KMS-11 (cell line): ENCODE measurements around the gene CNTNAP5.

ENCODE experiments used
- H2AFZ ChIP-seq: fragments of 200-600 bp; sonication (generic); 2 replicates; pipeline ENCODE4 v1.6.1; 2016; ENCODE audit warnings: antibody characterized with exemption, mixed run types, low read depth
- H3K27ac ChIP-seq: fragments of 200-600 bp; sonication (generic); 2 replicates; pipeline ENCODE4 v1.6.1; 2016; ENCODE audit warnings: mild to moderate bottlenecking, mixed run types
- H3K27me3 ChIP-seq: fragments of 200-600 bp; sonication (generic); 2 replicates; pipeline ENCODE4 v1.6.1; 2017; ENCODE audit warnings: mild to moderate bottlenecking, low read depth, mixed run types, moderate library complexity; ENCODE audit not compliant: insufficient read depth
- H3K36me3 ChIP-seq: fragments of 200-600 bp; sonication (generic); 2 replicates; pipeline ENCODE4 v1.6.1; 2017; ENCODE audit warnings: mild to moderate bottlenecking, mixed run types; ENCODE audit not compliant: insufficient read depth
- H3K4me1 ChIP-seq: fragments of 200-600 bp; sonication (generic); 2 replicates; pipeline ENCODE4 v1.6.1; 2016; ENCODE audit warnings: mild to moderate bottlenecking, low read depth, mixed run types; ENCODE audit not compliant: poor library complexity, severe bottlenecking
- H3K4me2 ChIP-seq: fragments of 200-600 bp; sonication (generic); 2 replicates; pipeline ENCODE4 v1.7.0; 2016; ENCODE audit warnings: mild to moderate bottlenecking, mixed run types
- H3K4me3 ChIP-seq: fragments of 200-600 bp; sonication (generic); IDR thresholded peaks from 2 replicates; pipeline ENCODE4 v1.6.1; 2017; ENCODE audit warnings: low read depth, low read length, mixed read lengths; ENCODE audit not compliant: insufficient read depth
- H3K79me2 ChIP-seq: fragments of 200-600 bp; sonication (generic); 2 replicates; pipeline ENCODE4 v1.6.1; 2016; ENCODE audit warnings: low read depth, mixed run types; ENCODE audit not compliant: insufficient read depth
- H3K9ac ChIP-seq: fragments of 200-600 bp; sonication (generic); 2 replicates; pipeline ENCODE4 v1.6.1; 2016; ENCODE audit warnings: mild to moderate bottlenecking, mixed run types
- H4K20me1 ChIP-seq: fragments of 200-600 bp; sonication (generic); 2 replicates; pipeline ENCODE4 v1.6.1; 2016; ENCODE audit warnings: mild to moderate bottlenecking, mixed run types; ENCODE audit not compliant: insufficient read depth
- TF ChIP-seq, protein P1 (sequence below): fragments of 200-600 bp; sonication (generic); conservative IDR thresholded peaks from 2 replicates; pipeline ENCODE4 v1.6.1; 2017; ENCODE audit warnings: low read depth, mild to moderate bottlenecking, antibody characterized with exemption, low read length, moderate library complexity, mixed read lengths

CNTNAP5 gene

DNA sequence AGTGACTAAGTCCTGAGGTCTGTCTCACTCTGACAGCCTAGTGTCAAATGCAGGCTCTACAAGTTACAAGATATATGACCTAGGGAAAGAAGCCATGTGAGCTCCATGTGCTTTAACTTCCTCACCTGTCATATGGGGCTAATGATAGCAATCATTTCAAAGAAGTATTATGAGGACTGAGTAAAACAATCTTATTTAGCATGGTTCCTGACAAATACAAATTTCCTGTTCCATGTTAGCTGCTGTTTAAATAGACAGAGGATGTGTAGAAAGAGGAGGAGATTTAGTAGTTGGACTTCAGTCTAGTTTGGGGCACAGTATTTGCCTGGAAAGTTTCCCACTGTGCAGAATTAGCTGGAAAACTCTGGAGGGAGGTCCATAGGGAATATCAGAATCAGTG is 545.8 kb downstream of the CNTNAP5 start:
- no peaks in the 10 kb centered on the region for H3K36me3 ChIP-seq
- H3K27me3 ChIP-seq: no peaks in the 10 kb centered on the region
- H3K79me2 ChIP-seq: no peaks in the 10 kb centered on the region
- TF ChIP-seq, protein P1, sequence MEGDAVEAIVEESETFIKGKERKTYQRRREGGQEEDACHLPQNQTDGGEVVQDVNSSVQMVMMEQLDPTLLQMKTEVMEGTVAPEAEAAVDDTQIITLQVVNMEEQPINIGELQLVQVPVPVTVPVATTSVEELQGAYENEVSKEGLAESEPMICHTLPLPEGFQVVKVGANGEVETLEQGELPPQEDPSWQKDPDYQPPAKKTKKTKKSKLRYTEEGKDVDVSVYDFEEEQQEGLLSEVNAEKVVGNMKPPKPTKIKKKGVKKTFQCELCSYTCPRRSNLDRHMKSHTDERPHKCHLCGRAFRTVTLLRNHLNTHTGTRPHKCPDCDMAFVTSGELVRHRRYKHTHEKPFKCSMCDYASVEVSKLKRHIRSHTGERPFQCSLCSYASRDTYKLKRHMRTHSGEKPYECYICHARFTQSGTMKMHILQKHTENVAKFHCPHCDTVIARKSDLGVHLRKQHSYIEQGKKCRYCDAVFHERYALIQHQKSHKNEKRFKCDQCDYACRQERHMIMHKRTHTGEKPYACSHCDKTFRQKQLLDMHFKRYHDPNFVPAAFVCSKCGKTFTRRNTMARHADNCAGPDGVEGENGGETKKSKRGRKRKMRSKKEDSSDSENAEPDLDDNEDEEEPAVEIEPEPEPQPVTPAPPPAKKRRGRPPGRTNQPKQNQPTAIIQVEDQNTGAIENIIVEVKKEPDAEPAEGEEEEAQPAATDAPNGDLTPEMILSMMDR: no peak
- no peak overlapping the region for H2AFZ ChIP-seq
- H3K4me3 ChIP-seq: no peak overlapping the region
- no peaks in the 10 kb centered on the region for H4K20me1 ChIP-seq
- H3K4me1 ChIP-seq: peaks cover 13% of the 10 kb centered on the region
- H3K4me2 ChIP-seq: no peak overlapping the region
- H3K27ac ChIP-seq: no peak overlapping the region
- H3K9ac ChIP-seq: no peak overlapping the region

DNA sequence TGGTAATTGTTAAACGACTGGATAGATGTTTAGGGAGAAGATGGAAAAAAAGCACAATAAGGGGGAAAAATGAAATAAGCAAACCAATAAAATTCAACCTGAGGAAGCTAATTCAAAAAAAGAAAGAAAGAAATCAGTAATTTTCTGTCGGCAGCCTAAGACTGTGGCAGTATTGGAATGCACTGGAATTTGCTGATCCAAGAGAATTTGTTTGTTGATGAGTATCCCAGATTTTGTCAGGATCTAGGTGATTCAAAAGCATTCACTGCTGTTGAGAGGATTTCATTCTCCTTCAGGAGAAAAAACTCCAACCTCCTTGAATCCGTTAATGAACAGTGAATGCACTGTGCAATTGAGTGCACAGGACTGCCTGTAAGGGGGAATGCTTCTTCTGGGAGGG is 546.7 kb downstream of the CNTNAP5 start:
- TF ChIP-seq, protein P1: no peak

DNA sequence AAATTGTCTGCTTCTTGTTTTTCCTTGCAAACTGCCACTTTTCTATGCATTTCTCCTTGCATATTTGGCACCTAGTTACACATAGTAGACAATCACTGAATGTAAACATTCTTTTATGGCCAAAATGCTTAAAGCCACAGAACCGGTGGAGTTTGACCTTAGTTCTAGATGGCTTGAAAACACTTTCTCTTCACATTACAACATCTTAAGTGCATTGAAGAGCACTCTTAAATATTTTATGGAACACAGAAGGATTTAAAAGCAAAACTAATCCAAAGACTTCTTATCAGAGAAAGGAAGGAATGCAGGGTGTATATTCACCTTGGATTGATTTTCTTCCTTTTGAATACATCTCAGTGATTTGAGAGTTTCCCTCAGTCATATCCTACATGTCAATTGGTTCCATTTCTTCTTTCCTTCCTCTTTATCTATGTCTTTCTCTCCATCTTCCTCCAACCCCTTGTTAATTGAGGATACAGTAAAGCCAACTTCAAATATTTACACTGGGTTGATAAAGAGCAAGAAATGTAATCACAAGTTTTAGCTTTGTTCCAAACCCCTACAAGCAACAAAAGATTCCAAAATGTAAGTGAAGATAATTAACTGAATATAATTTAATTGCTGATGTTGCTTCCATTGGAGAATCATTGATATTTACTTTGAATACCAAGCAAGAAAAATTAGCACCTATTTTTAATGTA is 548.0 kb downstream of the CNTNAP5 start:
- Histone ChIP-seq H3K9ac (no peak overlapping the region), H3K4me3 (no peak overlapping the region), H2AFZ (no peak overlapping the region), H4K20me1 (no peaks in the 10 kb centered on the region), H3K27ac (no peak overlapping the region), H3K79me2 (no peaks in the 10 kb centered on the region), H3K27me3 (no peaks in the 10 kb centered on the region), H3K4me1 (no peaks in the 10 kb centered on the region), H3K4me2 (no peak overlapping the region), H3K36me3 (no peaks in the 10 kb centered on the region)
- TF ChIP-seq, protein P1: no peak

More for the DNA sequence above, 546.7 kb downstream of the CNTNAP5 start:
- Histone ChIP-seq H3K36me3 (no peaks in the 10 kb centered on the region), H3K79me2 (no peaks in the 10 kb centered on the region), H3K4me2 (no peak overlapping the region), H3K27ac (no peak overlapping the region), H3K27me3 (no peaks in the 10 kb centered on the region), H3K4me3 (no peak overlapping the region), H3K9ac (no peak overlapping the region), H3K4me1 (peaks cover 3% of the 10 kb centered on the region), H2AFZ (no peak overlapping the region), H4K20me1 (no peaks in the 10 kb centered on the region)

DNA sequence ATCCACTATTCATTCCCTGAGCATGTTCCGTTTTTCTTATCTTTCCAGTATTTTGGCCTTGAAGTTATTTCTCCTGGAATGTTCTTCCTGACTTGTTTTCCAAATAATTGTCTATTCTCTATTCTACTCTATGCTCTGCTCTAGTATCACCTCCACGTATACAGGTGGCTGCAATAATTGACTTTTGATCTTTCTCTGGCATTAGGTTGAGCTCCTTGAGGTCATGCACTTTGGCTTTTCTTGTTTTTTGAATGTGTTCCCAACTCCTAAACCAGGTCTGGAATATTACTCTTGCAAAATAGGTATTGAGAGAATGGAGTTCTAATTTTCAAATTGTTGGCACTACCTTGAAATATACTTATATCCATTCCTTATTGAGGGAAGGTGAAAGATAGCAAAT is 550.4 kb downstream of the CNTNAP5 start:
- no peaks in the 10 kb centered on the region for H3K79me2 ChIP-seq
- no peak overlapping the region for H3K9ac ChIP-seq
- H3K4me3 ChIP-seq: no peak overlapping the region
- TF ChIP-seq, protein P1: no peak
- no peaks in the 10 kb centered on the region for H4K20me1 ChIP-seq
- H3K27ac ChIP-seq: no peak overlapping the region
- H2AFZ ChIP-seq: no peak overlapping the region
- no peaks in the 10 kb centered on the region for H3K36me3 ChIP-seq
- H3K4me1 ChIP-seq: no peaks in the 10 kb centered on the region
- H3K27me3 ChIP-seq: no peaks in the 10 kb centered on the region
- H3K4me2 ChIP-seq: no peak overlapping the region
